ENCODE results near the gene ZFYVE28.

ZFYVE28 gene

GRCh38 chr4:2333916-2334644 lies 84.4 kb downstream of the ZFYVE28 start:
- in situ Hi-C loops (cut with HindIII; ENCODE audit: low sequenced_read_pairs) = no loop called here
- TF ChIP-seq, protein P1, sequence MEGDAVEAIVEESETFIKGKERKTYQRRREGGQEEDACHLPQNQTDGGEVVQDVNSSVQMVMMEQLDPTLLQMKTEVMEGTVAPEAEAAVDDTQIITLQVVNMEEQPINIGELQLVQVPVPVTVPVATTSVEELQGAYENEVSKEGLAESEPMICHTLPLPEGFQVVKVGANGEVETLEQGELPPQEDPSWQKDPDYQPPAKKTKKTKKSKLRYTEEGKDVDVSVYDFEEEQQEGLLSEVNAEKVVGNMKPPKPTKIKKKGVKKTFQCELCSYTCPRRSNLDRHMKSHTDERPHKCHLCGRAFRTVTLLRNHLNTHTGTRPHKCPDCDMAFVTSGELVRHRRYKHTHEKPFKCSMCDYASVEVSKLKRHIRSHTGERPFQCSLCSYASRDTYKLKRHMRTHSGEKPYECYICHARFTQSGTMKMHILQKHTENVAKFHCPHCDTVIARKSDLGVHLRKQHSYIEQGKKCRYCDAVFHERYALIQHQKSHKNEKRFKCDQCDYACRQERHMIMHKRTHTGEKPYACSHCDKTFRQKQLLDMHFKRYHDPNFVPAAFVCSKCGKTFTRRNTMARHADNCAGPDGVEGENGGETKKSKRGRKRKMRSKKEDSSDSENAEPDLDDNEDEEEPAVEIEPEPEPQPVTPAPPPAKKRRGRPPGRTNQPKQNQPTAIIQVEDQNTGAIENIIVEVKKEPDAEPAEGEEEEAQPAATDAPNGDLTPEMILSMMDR (IDR thresholded peaks at IDR 0.05; ENCODE audit: low read depth, low read length, missing control alignments) = no peak
- DNase-seq (ENCODE audit: low read depth) = no peak
- H3K4me3 ChIP-seq (ENCODE audit: low read depth, low read length) = no peak overlapping the region

DNA sequence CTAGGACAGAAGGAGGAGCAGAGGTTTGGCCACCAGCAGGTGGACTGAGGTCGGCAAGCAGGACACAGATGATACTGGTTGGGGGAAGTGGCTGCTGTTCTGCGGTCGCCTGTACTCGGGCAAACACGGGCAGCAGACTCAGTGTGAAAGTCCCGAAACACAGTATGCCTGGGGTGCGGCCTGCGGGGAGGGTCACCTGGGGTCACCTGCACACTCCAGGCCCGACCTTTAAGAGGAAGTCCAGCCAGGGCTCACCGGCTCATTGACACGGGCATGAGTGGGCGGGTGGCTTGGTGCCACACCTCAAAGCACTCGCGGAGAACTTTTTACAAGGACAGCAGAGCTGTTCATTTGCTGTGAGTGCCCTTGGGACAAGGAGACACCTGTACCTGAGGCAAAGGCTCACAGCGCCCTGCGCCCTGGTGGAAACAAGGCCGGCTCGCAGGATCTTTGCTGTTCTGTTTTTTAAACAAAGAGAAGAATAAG lies 85.0 kb downstream of the ZFYVE28 start:
- TF ChIP-seq, protein P1 (IDR thresholded peaks at IDR 0.05; ENCODE audit: low read depth, low read length, missing control alignments) = no peak
- no peak overlapping the region for H3K4me3 ChIP-seq (ENCODE audit: low read depth, low read length)
- DNase-seq (ENCODE audit: low read depth) = no peak
- in situ Hi-C loops (cut with HindIII; ENCODE audit: low sequenced_read_pairs) = no loop called here

- H3K4me3 ChIP-seq (ENCODE audit: low read depth, low read length) = no peak overlapping the region
- TF ChIP-seq, protein P1 (IDR thresholded peaks at IDR 0.05; ENCODE audit: low read depth, low read length, missing control alignments) = no peak
- in situ Hi-C loops (cut with HindIII; ENCODE audit: low sequenced_read_pairs) = no loop called here
- no peak for DNase-seq (ENCODE audit: low read depth)
Measured at GRCh38 chr4:2332976-2333319, 85.5 kb downstream of the ZFYVE28 start.

DNA sequence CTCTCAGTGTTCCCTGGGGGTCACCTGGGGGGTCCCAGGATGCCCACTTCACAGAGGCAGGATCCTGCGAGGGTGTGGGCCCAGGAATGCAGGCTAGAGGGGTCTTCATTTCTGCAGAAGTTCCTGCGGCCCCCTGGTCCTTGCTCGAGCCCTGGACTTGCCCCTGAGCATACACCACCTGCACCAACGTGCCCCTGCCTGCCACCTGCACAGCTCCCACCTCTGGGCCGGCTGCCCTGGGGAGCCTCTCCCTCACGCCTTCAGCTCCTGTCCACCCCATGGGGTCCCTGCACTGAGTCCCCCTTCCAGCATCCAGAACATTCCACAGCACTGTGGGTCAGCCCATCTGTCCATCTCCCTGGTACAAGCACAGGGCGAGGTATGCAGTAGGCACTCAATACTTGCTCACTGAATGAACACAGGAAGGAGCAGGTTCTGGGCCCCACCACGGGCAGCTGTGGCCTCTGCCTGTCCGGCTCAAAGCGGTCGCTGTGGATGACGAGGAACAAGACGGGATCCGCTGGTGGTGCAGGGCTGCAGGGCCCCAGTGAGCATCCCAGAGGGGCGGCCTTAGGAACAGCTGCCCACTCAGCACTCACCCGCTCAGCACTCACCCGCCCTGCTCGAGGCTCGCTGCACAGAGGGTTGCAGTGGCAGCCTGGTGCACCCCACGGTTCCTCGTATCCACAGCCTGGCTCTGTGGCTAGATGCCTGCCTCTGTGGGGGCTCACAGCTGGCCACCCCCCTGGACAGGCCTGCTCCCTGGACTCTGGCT lies 86.1 kb downstream of the ZFYVE28 start:
- no peak for DNase-seq (ENCODE audit: low read depth)
- in situ Hi-C loops (cut with HindIII; ENCODE audit: low sequenced_read_pairs) = no loop called here
- H3K4me3 ChIP-seq (ENCODE audit: low read depth, low read length) = no peak overlapping the region
- TF ChIP-seq, protein P1 (IDR thresholded peaks at IDR 0.05; ENCODE audit: low read depth, low read length, missing control alignments) = no peak

- DNase-seq (ENCODE audit: low read depth) = no peak
- in situ Hi-C loops (cut with HindIII; ENCODE audit: low sequenced_read_pairs) = no loop called here
- H3K4me3 ChIP-seq (ENCODE audit: low read depth, low read length) = no peak overlapping the region
- TF ChIP-seq, protein P1 (IDR thresholded peaks at IDR 0.05; ENCODE audit: low read depth, low read length, missing control alignments) = no peak
Measured at GRCh38 chr4:2331519-2332200, 86.8 kb downstream of the ZFYVE28 start.

DNA sequence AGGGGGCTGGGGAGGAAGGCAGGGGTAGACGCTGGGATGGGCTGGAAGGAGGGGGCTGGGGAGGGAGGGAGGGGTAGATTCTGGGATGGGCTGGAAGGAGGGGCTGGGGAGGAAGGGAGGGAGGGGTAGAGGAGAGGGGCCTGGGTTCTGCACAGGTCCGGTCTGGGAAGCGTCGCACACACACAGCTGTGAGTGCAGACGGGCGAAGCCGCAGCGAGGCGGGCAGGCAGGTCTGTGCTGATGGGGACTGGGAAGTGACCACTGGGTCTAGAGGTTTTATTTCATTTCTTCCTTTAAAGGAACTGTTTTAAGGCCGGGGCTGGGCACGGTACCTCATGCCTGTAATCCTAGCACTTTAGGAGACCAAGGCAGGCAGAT lies 87.4 kb downstream of the ZFYVE28 start:
- no peak overlapping the region for H3K4me3 ChIP-seq (ENCODE audit: low read depth, low read length)
- no peak for DNase-seq (ENCODE audit: low read depth)
- TF ChIP-seq, protein P1 (IDR thresholded peaks at IDR 0.05; ENCODE audit: low read depth, low read length, missing control alignments) = no peak
- in situ Hi-C loops (cut with HindIII; ENCODE audit: low sequenced_read_pairs) = no loop called here
